ENCODE results near the gene EDDM13. TPM values are rescaled to one million over a fixed set of nuclear protein-coding genes. Genes with fewer than 3 reads are reported as not detected.
A peak's percentile ranks its signal among the peaks of the same experiment; 100 is the strongest.

The EDDM13 gene
- polyA plus RNA-seq, 2 of the 4 experiments (the other 2 are of a cell fraction) = not detected

DNA sequence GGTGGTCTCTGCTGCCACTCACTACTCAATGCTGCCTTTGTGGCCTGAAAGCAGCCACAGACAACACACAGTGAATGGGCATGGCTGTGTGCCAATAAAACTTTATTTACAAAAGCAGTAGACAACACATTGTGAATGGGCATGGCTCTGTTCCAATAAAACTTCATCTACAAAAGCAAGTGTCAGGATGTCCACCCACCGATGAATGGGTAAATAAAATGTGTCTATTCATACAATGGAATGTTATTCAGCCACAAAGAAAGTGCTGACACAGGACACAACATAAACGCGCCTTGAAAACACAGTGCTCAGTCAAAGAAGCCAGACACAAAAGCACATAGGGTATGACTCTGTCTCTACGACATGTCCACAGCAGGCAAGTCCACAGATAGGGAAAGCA is 22.0 kb downstream of the EDDM13 start:
- FAIRE-seq (no peak), DNase-seq (ENCODE audit: low read depth in 1 of 2, low spot score in 1 of 2) (no peak), ATAC-seq (no peak)
- Histone ChIP-seq H3K4me3 (no peak overlapping the region), H3K9me3 (0 out of 3 replicates have a peak, but pooled peaks cover 2% of the 10 kb centered on the region), H3K4me1 (no peaks in the 10 kb centered on the region), H3K27ac (no peak overlapping the region), H3K4me2 (no peak overlapping the region)
- peak; percentile 69 for TF ChIP-seq MAFK (IDR thresholded peaks at IDR 0.05; ENCODE audit: partially characterized antibody)
- no peak for TF ChIP-seq CEBPB (IDR thresholded peaks at IDR 0.05)
- ChIA-PET CTCF (interaction anchor here (1.5 kb wide), 1 partner anchor 23 kb away, joined by 4 read pairs; no protein-coding TSS in a partner anchor), POLR2A (no interaction called here)
- 77% methylated on average over 4 of the region's 4 CpGs for WGBS (ENCODE audit: missing lambda C conversion rate)

DNA sequence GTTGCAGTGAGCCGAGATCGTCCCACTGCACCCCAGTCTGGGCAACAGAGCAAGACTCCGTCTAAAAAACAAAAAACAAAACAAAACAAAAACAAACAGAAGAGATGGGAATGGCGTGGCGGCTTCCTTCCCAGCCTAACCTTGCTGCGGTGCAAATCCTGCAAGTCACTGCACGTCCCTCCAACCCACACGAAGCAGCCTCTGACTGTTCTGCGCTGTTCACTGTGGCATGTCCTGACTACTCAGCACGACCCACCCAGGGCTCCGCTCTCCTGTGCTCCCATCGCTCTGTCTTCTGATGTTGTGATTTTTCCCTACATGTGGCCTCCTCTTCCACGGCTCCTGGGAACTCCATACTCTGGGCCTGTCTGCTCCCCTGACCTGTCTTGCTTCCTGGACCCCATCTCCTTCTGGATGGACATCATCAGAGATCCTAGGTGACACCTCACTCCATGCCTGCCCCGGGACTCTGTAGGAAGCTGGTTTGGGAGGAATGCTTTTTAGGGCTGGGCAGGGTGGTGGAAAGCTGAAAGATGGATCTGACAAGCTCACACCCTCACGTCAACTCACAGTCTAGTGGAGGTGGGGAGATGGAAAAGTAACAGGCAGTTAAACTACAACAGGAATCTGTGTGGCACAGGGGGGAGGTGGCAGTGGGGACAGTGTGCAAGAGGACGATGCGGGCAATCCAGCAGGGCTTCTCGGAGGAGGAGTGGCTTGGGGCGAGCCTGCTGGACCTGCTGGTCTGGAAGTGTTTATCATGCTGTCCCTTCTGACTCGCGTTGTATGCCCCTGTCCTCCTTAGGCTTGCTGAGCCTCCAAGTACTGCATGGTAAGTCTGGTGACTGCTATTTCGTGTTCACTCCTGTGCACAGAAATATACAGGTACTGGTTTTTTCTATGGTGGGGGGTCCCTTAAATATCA is 23.2 kb downstream of the EDDM13 start:
- H3K4me1 ChIP-seq = no peaks in the 10 kb centered on the region
- DNase-seq (ENCODE audit: low read depth in 1 of 2, low spot score in 1 of 2) (no peak), ATAC-seq (no peak), FAIRE-seq (no peak)
- CTCF ChIA-PET = interaction anchor here (0.6 to 1.5 kb wide), 2 partner anchors 24 to 96 kb away, joined by 3 to 4 read pairs; no protein-coding TSS in a partner anchor
- POLR2A ChIA-PET = no interaction called here
- WGBS (ENCODE audit: missing lambda C conversion rate) = 88% methylated on average over 22 of the region's 22 CpGs
- no peak overlapping the region for H3K4me3 ChIP-seq
- H3K4me2 ChIP-seq = no peak overlapping the region
- TF ChIP-seq, protein P1, sequence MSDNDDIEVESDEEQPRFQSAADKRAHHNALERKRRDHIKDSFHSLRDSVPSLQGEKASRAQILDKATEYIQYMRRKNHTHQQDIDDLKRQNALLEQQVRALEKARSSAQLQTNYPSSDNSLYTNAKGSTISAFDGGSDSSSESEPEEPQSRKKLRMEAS (IDR thresholded peaks at IDR 0.05) = no peak
- TF ChIP-seq ESRRA (IDR thresholded peaks at IDR 0.05; ENCODE audit: borderline replicate concordance, low read length) (no peak), TP53 (CRISPR knock-in tag; IDR thresholded peaks at IDR 0.05) (no peak), RCOR1 (IDR thresholded peaks at IDR 0.05; ENCODE audit: low read depth, low read length) (no peak), CHD2 (IDR thresholded peaks at IDR 0.05; ENCODE audit: low read length, partially characterized antibody) (no peak), EHMT2 (IDR thresholded peaks at IDR 0.05; ENCODE audit: low read depth) (no peak), KDM5A (IDR thresholded peaks at IDR 0.05) (no peak), RARB (CRISPR knock-in tag; IDR thresholded peaks at IDR 0.05) (no peak), CBX2 (IDR thresholded peaks at IDR 0.05; ENCODE audit: borderline replicate concordance, low read depth) (no peak), MAFK (IDR thresholded peaks at IDR 0.05; ENCODE audit: partially characterized antibody) (no peak), HOXA7 (CRISPR knock-in tag; IDR thresholded peaks at IDR 0.05) (no peak), RNF2 (IDR thresholded peaks at IDR 0.05; ENCODE audit: borderline replicate concordance, low read depth) (no peak), FOSL2 (IDR thresholded peaks at IDR 0.05) (no peak), FOSL2 (CRISPR knock-in tag; IDR thresholded peaks at IDR 0.05) (no peak), SMC3 (IDR thresholded peaks at IDR 0.05) (no peak), FOXS1 (CRISPR knock-in tag; IDR thresholded peaks at IDR 0.05) (no peak), RFX5 (IDR thresholded peaks at IDR 0.05) (no peak), EHF (CRISPR knock-in tag; IDR thresholded peaks at IDR 0.05) (no peak), NPAS2 (CRISPR knock-in tag; IDR thresholded peaks at IDR 0.05; ENCODE audit: borderline replicate concordance) (no peak)
- TF ChIP-seq, protein P2, sequence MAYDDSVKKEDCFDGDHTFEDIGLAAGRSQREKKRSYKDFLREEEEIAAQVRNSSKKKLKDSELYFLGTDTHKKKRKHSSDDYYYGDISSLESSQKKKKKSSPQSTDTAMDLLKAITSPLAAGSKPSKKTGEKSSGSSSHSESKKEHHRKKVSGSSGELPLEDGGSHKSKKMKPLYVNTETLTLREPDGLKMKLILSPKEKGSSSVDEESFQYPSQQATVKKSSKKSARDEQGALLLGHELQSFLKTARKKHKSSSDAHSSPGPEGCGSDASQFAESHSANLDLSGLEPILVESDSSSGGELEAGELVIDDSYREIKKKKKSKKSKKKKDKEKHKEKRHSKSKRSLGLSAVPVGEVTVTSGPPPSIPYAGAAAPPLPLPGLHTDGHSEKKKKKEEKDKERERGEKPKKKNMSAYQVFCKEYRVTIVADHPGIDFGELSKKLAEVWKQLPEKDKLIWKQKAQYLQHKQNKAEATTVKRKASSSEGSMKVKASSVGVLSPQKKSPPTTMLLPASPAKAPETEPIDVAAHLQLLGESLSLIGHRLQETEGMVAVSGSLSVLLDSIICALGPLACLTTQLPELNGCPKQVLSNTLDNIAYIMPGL (CRISPR knock-in tag; IDR thresholded peaks at IDR 0.05; ENCODE audit: borderline replicate concordance) = no peak
- TF ChIP-seq, protein P3, sequence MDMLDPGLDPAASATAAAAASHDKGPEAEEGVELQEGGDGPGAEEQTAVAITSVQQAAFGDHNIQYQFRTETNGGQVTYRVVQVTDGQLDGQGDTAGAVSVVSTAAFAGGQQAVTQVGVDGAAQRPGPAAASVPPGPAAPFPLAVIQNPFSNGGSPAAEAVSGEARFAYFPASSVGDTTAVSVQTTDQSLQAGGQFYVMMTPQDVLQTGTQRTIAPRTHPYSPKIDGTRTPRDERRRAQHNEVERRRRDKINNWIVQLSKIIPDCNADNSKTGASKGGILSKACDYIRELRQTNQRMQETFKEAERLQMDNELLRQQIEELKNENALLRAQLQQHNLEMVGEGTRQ (IDR thresholded peaks at IDR 0.05) = no peak
- no peak overlapping the region for H3K27ac ChIP-seq
- H3K9me3 ChIP-seq = 0 out of 3 replicates have a peak, but pooled peaks cover 2% of the 10 kb centered on the region

All from A549 (cell line).